ENCODE measurements around the gene PMPCA.

PMPCA gene

DNA sequence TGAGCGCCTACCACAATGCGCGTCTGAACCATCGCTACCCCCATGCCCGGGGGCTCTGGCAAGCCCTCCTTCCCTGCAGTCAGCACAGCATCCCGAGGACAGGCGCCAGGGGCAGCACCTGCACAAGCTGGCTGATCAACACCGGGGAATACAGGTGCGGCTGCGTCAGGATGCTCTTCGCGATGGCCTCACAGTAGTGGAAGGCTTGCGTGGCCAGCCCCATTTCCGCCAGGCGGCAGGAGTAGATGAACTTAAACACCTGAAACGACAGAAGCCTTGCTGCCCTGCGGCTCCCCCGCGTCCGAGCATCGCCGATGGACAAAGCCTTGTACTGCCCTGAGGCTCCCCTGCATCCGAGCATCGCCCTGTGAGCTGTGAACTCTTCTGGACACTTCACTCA, 46.9 kb downstream of the PMPCA start:
- Histone ChIP-seq H3K36me3 (peaks cover 90% of the 10 kb centered on the region), H3K27me3 (ENCODE audit: insufficient read depth, low read depth, severe bottlenecking) (no peaks in the 10 kb centered on the region), H3K9me3 (ENCODE audit: severe bottlenecking) (no peaks in the 10 kb centered on the region), H3K27ac (no peak overlapping the region), H3K4me3 (ENCODE audit: low read depth, low read length) (no peak overlapping the region)
- DNase-seq: no peak
- no peak for TF ChIP-seq CTCF (IDR thresholded peaks at IDR 0.05; ENCODE audit: low read depth, low read length)

DNA sequence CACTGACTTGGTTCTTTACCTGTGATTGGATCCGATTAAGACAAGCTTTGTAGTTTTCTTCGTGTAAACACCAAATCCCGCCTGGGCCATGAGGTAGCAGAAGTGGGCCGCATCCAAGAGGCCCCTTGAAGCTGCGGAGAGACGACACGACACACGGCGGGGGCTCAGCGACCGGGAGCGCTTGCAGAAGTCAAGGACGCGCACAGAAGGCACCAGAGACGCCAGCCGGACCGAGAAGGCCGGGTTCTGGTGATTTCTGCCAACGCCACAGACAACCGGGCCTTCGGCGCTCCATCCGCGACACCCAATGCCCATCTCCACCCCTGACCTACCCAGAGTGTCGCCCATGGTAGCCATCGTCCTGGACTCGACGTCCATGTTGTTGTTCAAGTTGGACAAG, 49.0 kb downstream of the PMPCA start:
- TF ChIP-seq CTCF (IDR thresholded peaks at IDR 0.05; ENCODE audit: low read depth, low read length): no peak
- no peak for DNase-seq
- Histone ChIP-seq H3K36me3 (peaks cover 97% of the 10 kb centered on the region), H3K27ac (no peak overlapping the region), H3K4me3 (ENCODE audit: low read depth, low read length) (no peak overlapping the region), H3K9me3 (ENCODE audit: severe bottlenecking) (no peaks in the 10 kb centered on the region), H3K27me3 (ENCODE audit: insufficient read depth, low read depth, severe bottlenecking) (no peaks in the 10 kb centered on the region)

DNA sequence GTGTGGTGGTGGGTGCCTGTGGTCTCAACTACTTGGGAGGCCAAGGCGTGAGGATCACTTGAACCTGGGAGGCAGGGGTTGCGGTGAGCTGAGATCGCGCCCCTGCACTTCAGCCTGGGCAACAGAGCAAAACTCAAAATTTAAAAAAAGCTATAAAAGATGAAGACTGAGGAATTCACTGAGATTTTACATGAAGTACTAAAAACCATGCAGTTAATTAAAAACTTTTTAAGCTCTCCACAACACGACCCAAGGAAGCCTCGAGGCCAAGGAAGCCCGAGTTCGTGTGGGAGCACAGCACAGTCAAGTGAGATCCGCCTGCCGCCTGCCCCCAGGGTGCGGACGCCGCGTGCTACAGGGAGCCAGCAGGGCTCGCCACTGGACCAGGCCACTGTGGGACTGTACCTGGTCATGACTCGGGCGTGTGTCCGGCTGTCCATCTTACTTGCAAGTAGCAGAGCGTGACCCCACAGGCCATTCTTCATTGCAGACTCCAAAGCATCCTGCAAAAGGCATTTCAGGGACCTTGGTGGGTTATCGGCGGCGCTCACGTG, 50.4 kb downstream of the PMPCA start:
- TF ChIP-seq CTCF (IDR thresholded peaks at IDR 0.05; ENCODE audit: low read depth, low read length): no peak
- H3K36me3 ChIP-seq: peaks cover 97% of the 10 kb centered on the region
- H3K4me3 ChIP-seq (ENCODE audit: low read depth, low read length): no peak overlapping the region
- H3K9me3 ChIP-seq (ENCODE audit: severe bottlenecking): no peaks in the 10 kb centered on the region
- H3K27ac ChIP-seq: no peak overlapping the region
- no peak for DNase-seq
- no peaks in the 10 kb centered on the region for H3K27me3 ChIP-seq (ENCODE audit: insufficient read depth, low read depth, severe bottlenecking)

GRCh38 chr9:136462664-136463063, 52.2 kb downstream of the PMPCA start:
- H3K27ac ChIP-seq: no peak overlapping the region
- no peak for TF ChIP-seq CTCF (IDR thresholded peaks at IDR 0.05; ENCODE audit: low read depth, low read length)
- no peaks in the 10 kb centered on the region for H3K27me3 ChIP-seq (ENCODE audit: insufficient read depth, low read depth, severe bottlenecking)
- H3K4me3 ChIP-seq (ENCODE audit: low read depth, low read length): no peak overlapping the region
- DNase-seq: no peak
- H3K9me3 ChIP-seq (ENCODE audit: severe bottlenecking): no peaks in the 10 kb centered on the region
- H3K36me3 ChIP-seq: peaks cover 96% of the 10 kb centered on the region

GRCh38 chr9:136463578-136463977, 53.1 kb downstream of the PMPCA start:
- Histone ChIP-seq H3K27ac (no peak overlapping the region), H3K27me3 (ENCODE audit: insufficient read depth, low read depth, severe bottlenecking) (no peaks in the 10 kb centered on the region), H3K9me3 (ENCODE audit: severe bottlenecking) (no peaks in the 10 kb centered on the region), H3K4me3 (ENCODE audit: low read depth, low read length) (no peak overlapping the region), H3K36me3 (peaks cover 96% of the 10 kb centered on the region)
- no peak for TF ChIP-seq CTCF (IDR thresholded peaks at IDR 0.05; ENCODE audit: low read depth, low read length)
- no peak for DNase-seq

- Histone ChIP-seq H3K4me3 (ENCODE audit: low read depth, low read length) (no peak overlapping the region), H3K27ac (no peak overlapping the region), H3K9me3 (ENCODE audit: severe bottlenecking) (no peaks in the 10 kb centered on the region), H3K36me3 (peaks cover 96% of the 10 kb centered on the region), H3K27me3 (ENCODE audit: insufficient read depth, low read depth, severe bottlenecking) (no peaks in the 10 kb centered on the region)
- TF ChIP-seq CTCF (IDR thresholded peaks at IDR 0.05; ENCODE audit: low read depth, low read length): no peak
- DNase-seq: no peak
These were observed 53.8 kb downstream of the PMPCA start for GRCh38 chr9:136464241-136464640.

All from WERI-Rb-1 (cell line).